Peyer's patch (tissue), 4 donors: ENCODE data around the gene SLC39A9. TPM values are rescaled to one million over a fixed set of nuclear protein-coding genes. Genes with fewer than 3 reads are reported as not detected.
A peak's percentile ranks its signal among the peaks of the same experiment; 100 is the strongest.

Experiments used
- DNase-seq, 3 donors: peaks; one replicate each; pipeline ENCODE4 v3.0.0-alpha.2; 2017 to 2019
- H3K27ac ChIP-seq, 4 donors: fragments of 200-600 bp; sonication (generic); one replicate each; pipeline ENCODE4 v1.5.1; 2016 to 2019
- H3K27me3 ChIP-seq, 2 donors: fragments of 200-600 bp; sonication (generic); one replicate each; pipeline ENCODE4 v1.5.1; 2019
- H3K36me3 ChIP-seq, 3 donors: fragments of 200-600 bp; sonication (generic); one replicate each; pipeline ENCODE4 v1.5.1; 2016 to 2019
- H3K4me1 ChIP-seq, 4 donors: fragments of 200-600 bp; sonication (generic); one replicate each; pipeline ENCODE4 v1.5.1; 2016 to 2019
- H3K4me3 ChIP-seq, 4 donors: fragments of 200-600 bp; sonication (generic); 1 replicate in 3 of 4; 2 replicates in 1 of 4; pipeline ENCODE4 v1.5.1; 2016 to 2019; ENCODE audit warnings: mild to moderate bottlenecking in 1 of 4
- H3K9me3 ChIP-seq, 4 donors: fragments of 200-600 bp; sonication (generic); one replicate each; pipeline ENCODE4 v1.5.1; 2016 to 2019; ENCODE audit warnings: mild to moderate bottlenecking in 1 of 4
- POLR2A ChIP-seq, 2 donors: fragments of 450-650 bp; IDR thresholded peaks; one replicate each; pipeline ENCODE4 v1.5.1; 2017; ENCODE audit warnings: antibody characterized with exemption in 2 of 2, mild to moderate bottlenecking in 2 of 2, moderate library complexity in 2 of 2
- total RNA-seq, 4 donors: library from RNA; depleted of rRNA; stranded (reverse); fragments of >200 nt; gene quantifications; one replicate each; pipeline ENCODE4 v1.1.0, GENCODE V29; 2016
- TF ChIP-seq, protein P1 (sequence below), 6 experiments: fragments of 450-650 bp in 4 of 6; fragments of 200-600 bp in 2 of 6; sonication (generic) in 1 of 6; IDR thresholded peaks; one replicate each; pipeline ENCODE4 v1.5.1; 2017 to 2019; ENCODE audit warnings: antibody characterized with exemption in 6 of 6, mild to moderate bottlenecking in 3 of 6, moderate library complexity in 1 of 6

SLC39A9 gene
- total RNA-seq, 4 donors from 2014 or later = 30.5 to 113 (median 77.9) TPM

DNA sequence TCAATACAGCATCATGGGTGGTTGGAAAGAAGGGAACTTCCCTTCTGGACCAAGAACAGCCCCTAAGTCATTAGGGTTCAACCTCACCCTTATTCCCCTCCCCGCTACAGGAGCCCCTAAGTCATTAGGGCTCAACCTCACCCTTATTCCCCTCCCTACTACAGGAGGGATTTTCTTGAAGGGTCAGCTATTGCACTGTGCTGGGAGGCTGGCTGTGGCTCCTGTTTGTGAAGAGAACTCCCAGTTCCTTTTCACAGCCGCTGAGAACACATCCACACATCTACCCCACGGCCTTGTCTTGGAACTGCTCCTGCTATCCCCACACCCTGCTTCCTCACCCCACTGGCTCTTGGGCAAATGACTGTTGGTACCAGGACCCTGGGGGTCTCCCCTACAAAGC lies 45.3 kb upstream of the SLC39A9 start:
- DNase-seq = no peak
- Histone ChIP-seq H3K27me3 (no peaks in the 10 kb centered on the region), H3K27ac (no peak overlapping the region), H3K4me3 (no peak overlapping the region), H3K36me3 (no peaks in the 10 kb centered on the region), H3K4me1 (peaks cover 0 to 10% (median 2%) of the 10 kb centered on the region in 4 donors), H3K9me3 (no peaks in the 10 kb centered on the region)
- TF ChIP-seq, protein P1, sequence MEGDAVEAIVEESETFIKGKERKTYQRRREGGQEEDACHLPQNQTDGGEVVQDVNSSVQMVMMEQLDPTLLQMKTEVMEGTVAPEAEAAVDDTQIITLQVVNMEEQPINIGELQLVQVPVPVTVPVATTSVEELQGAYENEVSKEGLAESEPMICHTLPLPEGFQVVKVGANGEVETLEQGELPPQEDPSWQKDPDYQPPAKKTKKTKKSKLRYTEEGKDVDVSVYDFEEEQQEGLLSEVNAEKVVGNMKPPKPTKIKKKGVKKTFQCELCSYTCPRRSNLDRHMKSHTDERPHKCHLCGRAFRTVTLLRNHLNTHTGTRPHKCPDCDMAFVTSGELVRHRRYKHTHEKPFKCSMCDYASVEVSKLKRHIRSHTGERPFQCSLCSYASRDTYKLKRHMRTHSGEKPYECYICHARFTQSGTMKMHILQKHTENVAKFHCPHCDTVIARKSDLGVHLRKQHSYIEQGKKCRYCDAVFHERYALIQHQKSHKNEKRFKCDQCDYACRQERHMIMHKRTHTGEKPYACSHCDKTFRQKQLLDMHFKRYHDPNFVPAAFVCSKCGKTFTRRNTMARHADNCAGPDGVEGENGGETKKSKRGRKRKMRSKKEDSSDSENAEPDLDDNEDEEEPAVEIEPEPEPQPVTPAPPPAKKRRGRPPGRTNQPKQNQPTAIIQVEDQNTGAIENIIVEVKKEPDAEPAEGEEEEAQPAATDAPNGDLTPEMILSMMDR (IDR thresholded peaks at IDR 0.05) = no peak
- no peak for TF ChIP-seq POLR2A (IDR thresholded peaks at IDR 0.05)

- Histone ChIP-seq H3K9me3 (no peaks in the 10 kb centered on the region), H3K4me3 (peak overlapping the region in 3 of 4 donors; percentile 7 to 27 (median 13)), H3K4me1 (peaks cover 0 to 10% (median 2%) of the 10 kb centered on the region in 4 donors), H3K27me3 (no peaks in the 10 kb centered on the region), H3K36me3 (no peaks in the 10 kb centered on the region), H3K27ac (peak overlapping the region in 3 of 4 donors; percentile 25 to 66 (median 30))
- no peak for TF ChIP-seq POLR2A (IDR thresholded peaks at IDR 0.05)
- TF ChIP-seq, protein P1 (IDR thresholded peaks at IDR 0.05) = no peak
- DNase-seq = peak; percentile 71 to 86 (median 73)
Measured at GRCh38 chr14:69354383-69355153, 43.9 kb upstream of the SLC39A9 start.

GRCh38 chr14:69355154-69355597 lies 43.3 kb upstream of the SLC39A9 start:
- no peak for TF ChIP-seq POLR2A (IDR thresholded peaks at IDR 0.05)
- TF ChIP-seq, protein P1 (IDR thresholded peaks at IDR 0.05) = no peak

GRCh38 chr14:69355607-69356281 lies 42.7 kb upstream of the SLC39A9 start:
- no peak for DNase-seq
- H3K27ac ChIP-seq = peak overlapping the region in 2 of 4 donors; percentile 25 to 66

More at GRCh38 chr14:69355154-69355597, 43.3 kb upstream of the SLC39A9 start:
- H3K4me3 ChIP-seq = no peak overlapping the region
- no peaks in the 10 kb centered on the region for H3K36me3 ChIP-seq
- H3K27ac ChIP-seq = peak overlapping the region in 2 of 4 donors; percentile 25 to 66
- no peaks in the 10 kb centered on the region for H3K27me3 ChIP-seq
- peaks cover 0 to 10% (median 2%) of the 10 kb centered on the region in 4 donors for H3K4me1 ChIP-seq
- H3K9me3 ChIP-seq = no peaks in the 10 kb centered on the region
- DNase-seq = no peak

GRCh38 chr14:69356903-69357543 lies 41.5 kb upstream of the SLC39A9 start:
- Histone ChIP-seq H3K27me3 (no peaks in the 10 kb centered on the region), H3K4me1 (peaks cover 0 to 10% (median 2%) of the 10 kb centered on the region in 4 donors)
- no peak for DNase-seq

More at GRCh38 chr14:69355607-69356281, 42.7 kb upstream of the SLC39A9 start:
- TF ChIP-seq, protein P1 (IDR thresholded peaks at IDR 0.05) = no peak
- TF ChIP-seq POLR2A (IDR thresholded peaks at IDR 0.05) = no peak
- Histone ChIP-seq H3K9me3 (no peaks in the 10 kb centered on the region), H3K27me3 (no peaks in the 10 kb centered on the region), H3K4me3 (no peak overlapping the region), H3K4me1 (peaks cover 0 to 10% (median 2%) of the 10 kb centered on the region in 4 donors), H3K36me3 (no peaks in the 10 kb centered on the region)

More at GRCh38 chr14:69356903-69357543, 41.5 kb upstream of the SLC39A9 start:
- Histone ChIP-seq H3K4me3 (no peak overlapping the region), H3K9me3 (no peaks in the 10 kb centered on the region), H3K27ac (no peak overlapping the region), H3K36me3 (no peaks in the 10 kb centered on the region)
- TF ChIP-seq, protein P1 (IDR thresholded peaks at IDR 0.05) = no peak
- no peak for TF ChIP-seq POLR2A (IDR thresholded peaks at IDR 0.05)
